Uterus (tissue), 4 donors: Measurements from ENCODE around the gene KCNQ1OT1. TPM values are rescaled to one million over a fixed set of nuclear protein-coding genes. Genes with fewer than 3 reads are reported as not detected.

ENCODE experiments used
- DNase-seq, 2 donors: peaks; one replicate each; pipeline ENCODE4 v3.0.0-alpha.2; 2019 to 2020
- H3K27ac ChIP-seq, 2 donors: fragments of 200-600 bp; sonication (generic); 1 replicate in 1 of 2; 2 replicates in 1 of 2; pipeline ENCODE4 v1.5.1; 2016 to 2018
- H3K27me3 ChIP-seq, 2 donors: fragments of 200-600 bp; sonication (generic); one replicate each; pipeline ENCODE4 v1.5.1; 2018 to 2019; ENCODE audit warnings: control low read depth in 1 of 2
- H3K36me3 ChIP-seq, 2 donors: fragments of 200-600 bp; sonication (generic); one replicate each; pipeline ENCODE4 v1.5.1; 2019; ENCODE audit warnings: control low read depth in 1 of 2
- H3K4me1 ChIP-seq, 2 donors: fragments of 200-600 bp; sonication (generic); one replicate each; pipeline ENCODE4 v1.5.1; 2018 to 2019; ENCODE audit warnings: control low read depth in 1 of 2
- H3K4me3 ChIP-seq, 2 donors: fragments of 200-600 bp; sonication (generic); 1 replicate in 1 of 2; 2 replicates in 1 of 2; pipeline ENCODE4 v1.5.1; 2018 to 2019; ENCODE audit warnings: mild to moderate bottlenecking in 1 of 2
- H3K9me3 ChIP-seq, 2 donors: fragments of 200-600 bp; sonication (generic); one replicate each; pipeline ENCODE4 v1.5.1; 2019; ENCODE audit warnings: control low read depth in 1 of 2
- CTCF ChIP-seq, 4 experiments: fragments of 200-600 bp in 2 of 4; fragments of 450-650 bp in 2 of 4; sonication (generic) in 2 of 4; IDR thresholded peaks; one replicate each; pipeline ENCODE4 v1.5.1; 2016 to 2019; ENCODE audit warnings: antibody characterized with exemption in 4 of 4, mild to moderate bottlenecking in 2 of 4, moderate library complexity in 1 of 4
- POLR2A ChIP-seq, 2 donors: fragments of 450-650 bp; IDR thresholded peaks; one replicate each; pipeline ENCODE4 v1.6.1; 2016; ENCODE audit warnings: antibody characterized with exemption in 2 of 2, mild to moderate bottlenecking in 1 of 2, moderate library complexity in 1 of 2
- intact Hi-C: fragments of 100-400 bp; cut with DNase I; formaldehyde crosslinking; loops from one replicate; pipeline ENCODE4 v1.15.1; 2023; ENCODE audit warnings: low total_unique reads
- total RNA-seq, 4 donors: library from RNA; depleted of rRNA in 3 of 4; stranded (reverse); fragments of >200 nt in 3 of 4; gene quantifications; one replicate each; pipeline versions ENCODE4 v1.1.0 to v1.2.4, GENCODE V29; 2014 to 2023
- donor health status: DM: yes; HTN: yes; CAD: no.

KCNQ1OT1 gene
- total RNA-seq, 4 donors from 2014 or later, result 2.6 to 19.4 (median 10.9) TPM

GRCh38 chr11:2666828-2667570 lies 32.8 kb downstream of the KCNQ1OT1 start:
- no peak overlapping the region for H3K27ac ChIP-seq
- no peak for TF ChIP-seq CTCF (IDR thresholded peaks at IDR 0.05)
- no peak for TF ChIP-seq POLR2A (IDR thresholded peaks at IDR 0.05)
- H3K4me1 ChIP-seq, result no peaks in the 10 kb centered on the region
- H3K36me3 ChIP-seq, result no peaks in the 10 kb centered on the region
- no peak overlapping the region for H3K4me3 ChIP-seq
- DNase-seq, result peak in 1 of 2 donors; percentile 18
- H3K9me3 ChIP-seq, result no peaks in the 10 kb centered on the region
- H3K27me3 ChIP-seq, result no peaks in the 10 kb centered on the region
- intact Hi-C loops, result no loop called here

- Histone ChIP-seq H3K36me3 (no peaks in the 10 kb centered on the region), H3K9me3 (no peaks in the 10 kb centered on the region), H3K27ac (no peak overlapping the region), H3K4me3 (no peak overlapping the region), H3K27me3 (no peaks in the 10 kb centered on the region), H3K4me1 (no peaks in the 10 kb centered on the region)
- no peak for TF ChIP-seq POLR2A (IDR thresholded peaks at IDR 0.05)
- TF ChIP-seq CTCF (IDR thresholded peaks at IDR 0.05), result no peak
- intact Hi-C loops, result no loop called here
- peak; percentile 40 to 51 for DNase-seq
These were observed 33.4 kb downstream of the KCNQ1OT1 start for GRCh38 chr11:2666401-2666741.

GRCh38 chr11:2665526-2666400 lies 34.0 kb downstream of the KCNQ1OT1 start:
- no peak for TF ChIP-seq POLR2A (IDR thresholded peaks at IDR 0.05)
- no peak for TF ChIP-seq CTCF (IDR thresholded peaks at IDR 0.05)
- no peaks in the 10 kb centered on the region for H3K27me3 ChIP-seq
- no peaks in the 10 kb centered on the region for H3K9me3 ChIP-seq
- no peak overlapping the region for H3K4me3 ChIP-seq
- DNase-seq, result peak in 1 of 2 donors; percentile 11
- intact Hi-C loops, result no loop called here
- no peaks in the 10 kb centered on the region for H3K4me1 ChIP-seq
- H3K36me3 ChIP-seq, result no peaks in the 10 kb centered on the region
- no peak overlapping the region for H3K27ac ChIP-seq

GRCh38 chr11:2664791-2665525 lies 34.8 kb downstream of the KCNQ1OT1 start:
- no peaks in the 10 kb centered on the region for H3K27me3 ChIP-seq
- no peak overlapping the region for H3K4me3 ChIP-seq
- H3K27ac ChIP-seq, result no peak overlapping the region
- H3K36me3 ChIP-seq, result no peaks in the 10 kb centered on the region
- H3K4me1 ChIP-seq, result no peaks in the 10 kb centered on the region
- DNase-seq, result no peak
- intact Hi-C loops, result no loop called here
- H3K9me3 ChIP-seq, result peaks cover 0 to 4% of the 10 kb centered on the region in 2 donors
- TF ChIP-seq CTCF (IDR thresholded peaks at IDR 0.05), result no peak
- TF ChIP-seq POLR2A (IDR thresholded peaks at IDR 0.05), result no peak
